PC-9 (cell line): Measurements from ENCODE around the gene ZNF787.

ENCODE experiments used
- CTCF ChIP-seq: fragments of 200-600 bp; sonication (generic); conservative IDR thresholded peaks from 2 replicates; pipeline ENCODE4 v1.6.1; 2017; ENCODE audit warnings: mixed run types, antibody characterized with exemption, mild to moderate bottlenecking, moderate library complexity
- EZH2 ChIP-seq: fragments of 200-600 bp; sonication (generic); IDR thresholded peaks from 2 replicates; pipeline ENCODE4 v1.8.0; 2017; ENCODE audit warnings: antibody characterized with exemption, low read depth

DNA sequence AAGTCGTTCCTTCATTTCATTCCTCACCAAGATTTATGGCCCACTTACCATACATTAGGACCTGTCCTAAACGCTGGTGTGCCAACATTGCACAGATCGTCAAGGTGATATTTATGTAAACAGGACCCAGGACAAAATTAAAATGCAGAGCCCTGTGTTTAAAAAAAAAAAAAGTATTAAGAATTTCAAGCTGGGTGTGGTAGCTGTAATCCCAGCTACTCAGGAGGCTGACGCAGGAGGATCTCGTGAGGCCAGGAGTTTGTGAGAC, 13.5 kb upstream of the ZNF787 start:
- TF ChIP-seq CTCF = no peak
- TF ChIP-seq EZH2 = no peak
